HG03575 (cell line): Measurements from ENCODE around the gene MAEA.
"Not testable (repeated sequence)": the region's sequence is repeated elsewhere in the genome, so short reads cannot be mapped to it uniquely, and the experiment has no call there.

Experiments
- ATAC-seq: cut with Tn5 transposase; IDR thresholded peaks from one replicate; pipeline ENCODE4 v1.9.1; 2021; ENCODE audit not compliant: unreplicated experiment, insufficient number of reproducible peaks, low FRiP score; ENCODE audit errors: extremely low read depth

The MAEA gene

DNA sequence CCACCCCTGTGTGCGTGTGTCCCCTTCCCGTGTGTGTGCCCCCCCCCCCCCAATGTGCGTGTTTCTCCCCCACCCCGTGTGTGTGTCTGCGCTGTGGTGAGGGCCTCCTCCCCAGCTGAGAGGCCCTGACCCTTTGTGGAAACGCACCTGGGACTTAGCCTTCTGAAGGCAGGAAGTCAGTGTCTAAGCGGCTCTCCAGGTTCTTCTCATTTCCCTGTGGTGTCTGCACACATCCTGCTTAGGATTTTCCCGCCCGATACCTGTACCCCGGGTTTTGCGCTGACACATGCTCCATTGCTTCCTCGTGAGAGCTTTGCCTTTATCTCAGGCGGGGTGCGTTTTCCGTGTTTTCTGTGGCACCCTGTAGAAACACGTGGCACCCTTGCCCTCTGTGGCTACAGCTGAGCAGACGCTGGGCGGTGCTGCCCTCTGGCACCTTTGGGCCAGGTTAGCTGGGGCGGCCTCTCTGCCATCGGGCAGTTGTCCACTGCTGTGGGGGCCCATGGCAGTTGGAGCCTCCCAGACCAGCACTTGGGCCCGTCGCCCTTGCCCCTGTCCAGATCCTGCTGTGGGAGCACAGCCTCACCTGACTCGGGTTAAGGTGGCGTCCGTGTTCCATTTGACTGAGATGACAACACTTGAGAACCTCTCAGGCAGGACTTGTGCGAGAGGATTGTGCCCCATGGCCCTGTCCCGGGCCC, 26.3 kb downstream of the MAEA start:
- ATAC-seq: no peak

DNA sequence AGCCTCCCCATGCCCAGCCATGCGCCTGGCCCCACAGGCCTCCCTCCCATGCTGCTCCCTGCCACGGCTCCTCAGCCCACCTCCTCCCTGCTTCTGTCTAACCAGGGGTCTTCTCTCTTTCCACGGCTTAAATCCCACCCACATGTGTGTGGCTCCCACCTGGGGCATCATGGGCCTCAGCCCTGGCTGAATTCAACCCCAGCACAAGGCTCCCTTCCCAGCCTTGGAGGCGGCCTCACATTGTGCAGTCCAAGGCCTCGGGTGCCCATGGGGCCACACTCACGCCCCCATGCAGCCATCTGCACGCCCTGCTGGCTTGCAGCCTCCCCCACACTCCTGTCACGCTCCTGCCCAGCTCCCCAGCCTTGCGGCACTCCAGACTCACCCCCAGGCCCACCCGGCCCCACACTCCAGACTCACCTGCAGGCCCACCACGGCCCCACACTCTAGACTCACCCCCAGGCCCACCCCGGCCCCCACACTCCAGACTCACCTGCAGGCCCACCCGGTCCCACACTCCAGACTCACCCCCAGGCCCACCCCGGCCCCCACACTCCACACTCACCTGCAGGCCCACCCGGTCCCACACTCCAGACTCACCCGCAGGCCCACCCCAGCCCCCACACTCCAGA, 27.0 kb downstream of the MAEA start:
- ATAC-seq: no peak

DNA sequence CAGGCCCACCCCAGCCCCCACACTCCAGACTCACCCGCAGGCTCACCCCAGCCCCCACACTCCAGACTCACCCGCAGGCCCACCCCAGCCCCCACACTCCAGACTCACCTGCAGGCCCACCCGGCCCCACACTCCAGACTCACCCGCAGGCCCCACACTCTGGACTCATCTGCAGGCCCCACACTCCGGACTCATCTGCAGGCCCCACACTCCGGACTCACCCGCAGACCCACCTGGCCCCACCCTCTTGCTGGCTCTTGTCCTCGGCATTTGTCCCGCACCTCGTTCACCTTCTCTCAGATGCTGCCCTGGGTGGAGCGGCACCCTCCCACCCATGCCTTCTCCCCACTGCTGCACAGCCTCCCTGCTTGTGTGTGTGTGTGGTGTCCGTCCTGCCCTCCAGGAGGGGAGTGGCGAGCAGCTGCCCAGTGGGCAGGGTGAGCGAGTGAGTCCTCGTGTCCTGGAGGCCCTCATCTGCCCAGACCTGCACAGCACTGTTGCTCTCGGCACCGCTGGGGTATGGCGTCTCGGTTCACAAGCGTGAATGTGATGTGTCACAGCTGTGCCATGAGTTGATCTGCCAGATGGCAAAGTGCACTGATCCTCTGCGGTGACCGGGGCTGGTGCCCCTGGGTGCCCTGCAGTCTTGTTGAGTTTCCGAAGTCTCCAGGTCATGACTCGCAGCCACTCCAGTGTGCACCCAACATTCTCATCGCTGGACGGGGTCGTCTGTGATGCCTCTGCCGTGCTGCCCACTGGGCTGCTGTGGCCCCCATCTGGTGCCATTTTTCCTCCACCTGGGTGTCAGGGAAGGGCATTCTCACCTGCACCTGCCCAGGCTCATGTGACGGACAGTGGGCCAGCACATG, 27.7 kb downstream of the MAEA start:
- ATAC-seq: no peak

DNA sequence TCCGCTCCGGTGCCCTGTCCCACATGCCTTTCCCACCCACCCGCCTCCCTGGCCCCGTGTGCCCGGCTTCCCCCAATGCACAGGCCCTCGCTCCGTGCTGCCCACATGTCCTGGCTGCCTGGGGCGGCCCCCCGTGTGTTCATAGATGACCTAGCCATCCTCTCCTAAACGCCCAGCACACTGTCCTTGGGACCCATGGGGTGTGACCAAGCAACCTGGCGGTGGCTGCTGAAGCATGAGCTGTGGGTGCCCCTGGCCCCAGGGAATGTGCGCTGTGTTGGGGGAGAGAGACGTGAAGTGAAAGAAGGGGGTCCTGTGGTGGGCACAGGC, 28.3 kb downstream of the MAEA start:
- ATAC-seq: no peak

DNA sequence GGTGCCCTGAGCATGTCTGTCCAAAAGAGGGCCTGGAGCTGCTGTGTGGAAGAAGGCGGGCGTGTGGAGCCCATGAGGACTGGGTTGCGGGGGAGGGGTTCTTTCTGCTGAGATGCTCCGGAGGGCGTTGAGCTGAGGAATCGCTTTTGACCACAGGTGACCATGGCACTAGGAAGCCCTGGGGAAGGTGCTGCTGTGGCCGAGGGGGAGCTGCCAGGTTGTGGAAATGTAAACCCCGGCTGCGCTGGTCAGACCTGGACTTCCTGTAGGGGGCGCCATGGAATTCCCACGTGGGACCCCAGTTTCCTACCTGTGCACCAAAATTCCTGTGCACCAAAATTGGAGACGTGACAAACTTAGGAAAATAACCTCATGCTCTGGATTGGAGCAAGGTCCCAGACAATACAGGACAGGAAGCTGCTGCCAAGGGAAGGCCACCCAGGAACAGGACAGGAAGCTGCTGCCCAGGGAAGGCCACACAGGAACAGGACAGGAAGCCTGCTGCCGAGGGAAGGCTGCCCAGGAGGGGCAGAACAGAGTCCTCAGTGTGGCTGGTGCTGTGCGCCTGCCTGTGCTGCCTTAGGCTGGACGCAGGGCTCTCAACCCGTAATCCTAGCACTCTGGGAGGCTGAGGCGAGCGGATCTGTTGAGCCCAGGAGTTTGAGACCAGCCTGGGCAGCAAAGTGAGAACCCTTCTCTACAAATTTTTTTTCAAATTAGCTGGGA, 29.0 kb downstream of the MAEA start:
- no peak for ATAC-seq

DNA sequence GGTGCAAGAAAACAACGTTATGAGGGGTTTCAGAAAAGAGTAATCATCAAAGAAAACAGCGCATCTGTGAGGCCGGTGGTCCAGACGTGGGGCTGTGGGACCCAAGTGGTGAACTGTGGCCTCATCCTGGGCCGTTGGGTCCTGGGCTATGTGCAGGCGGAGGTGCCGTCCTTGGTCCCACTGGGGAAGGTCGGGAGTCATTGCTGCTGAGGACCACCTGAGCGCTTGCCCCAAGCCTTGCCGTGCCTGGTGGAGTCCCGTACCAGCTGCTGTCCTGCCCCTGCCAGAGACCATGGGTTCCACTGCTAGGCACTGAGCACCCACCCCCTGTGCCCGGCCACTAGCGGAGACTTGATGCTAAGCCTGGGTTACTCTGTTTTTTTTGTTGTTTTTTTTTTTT, 31.8 kb downstream of the MAEA start:
- no peak for ATAC-seq

DNA sequence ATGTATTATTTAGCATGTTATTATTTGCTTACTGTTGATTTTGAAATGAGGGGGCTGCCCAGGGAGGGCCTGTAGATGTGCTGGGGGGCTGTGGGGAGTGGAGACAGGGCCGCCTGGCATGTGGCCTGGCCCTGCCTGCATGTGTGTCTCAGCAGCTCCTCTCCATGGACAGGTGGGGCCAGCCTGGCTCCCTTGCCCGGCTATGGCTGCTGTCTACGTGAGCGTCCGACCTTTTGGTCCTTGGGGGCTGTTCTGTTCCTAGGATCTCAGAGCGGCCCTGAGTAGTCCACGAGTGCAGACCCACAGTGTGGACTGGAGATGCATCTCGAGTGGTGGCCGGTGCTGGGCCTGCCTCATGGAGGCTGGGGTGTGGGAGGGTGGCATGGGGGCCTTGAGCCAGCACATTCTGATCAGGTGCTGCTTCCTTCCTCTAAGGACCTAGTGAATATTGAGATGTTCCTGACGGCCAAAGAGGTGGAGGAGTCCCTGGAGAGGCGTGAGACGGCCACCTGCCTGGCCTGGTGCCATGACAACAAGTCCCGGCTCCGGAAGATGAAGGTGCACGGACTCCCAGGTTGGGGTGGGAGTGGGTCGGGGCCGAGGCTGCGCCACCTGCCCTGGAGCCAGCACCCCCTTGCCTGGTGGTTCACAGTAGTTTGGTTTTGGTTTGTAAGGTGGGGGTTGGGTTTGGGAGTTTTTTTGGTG, 32.4 kb downstream of the MAEA start:
- ATAC-seq: no peak

DNA sequence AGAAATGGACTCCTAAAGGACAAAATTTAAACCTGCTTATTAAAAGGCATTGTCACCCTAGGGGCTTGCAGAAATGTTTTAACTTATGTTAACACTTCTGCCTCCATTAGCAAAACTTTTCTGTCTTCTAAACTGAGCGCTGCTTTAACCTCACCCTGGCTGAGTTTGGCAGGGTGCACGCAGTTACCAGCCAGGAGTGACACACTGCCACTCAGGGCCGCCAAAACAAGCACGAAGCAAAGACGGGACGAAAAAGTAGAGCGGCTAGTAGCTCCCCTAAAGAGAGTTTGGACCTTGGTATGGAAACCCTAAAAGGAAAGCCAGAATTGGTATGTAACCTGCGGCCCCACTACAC, 33.6 kb downstream of the MAEA start:
- no peak for ATAC-seq

DNA sequence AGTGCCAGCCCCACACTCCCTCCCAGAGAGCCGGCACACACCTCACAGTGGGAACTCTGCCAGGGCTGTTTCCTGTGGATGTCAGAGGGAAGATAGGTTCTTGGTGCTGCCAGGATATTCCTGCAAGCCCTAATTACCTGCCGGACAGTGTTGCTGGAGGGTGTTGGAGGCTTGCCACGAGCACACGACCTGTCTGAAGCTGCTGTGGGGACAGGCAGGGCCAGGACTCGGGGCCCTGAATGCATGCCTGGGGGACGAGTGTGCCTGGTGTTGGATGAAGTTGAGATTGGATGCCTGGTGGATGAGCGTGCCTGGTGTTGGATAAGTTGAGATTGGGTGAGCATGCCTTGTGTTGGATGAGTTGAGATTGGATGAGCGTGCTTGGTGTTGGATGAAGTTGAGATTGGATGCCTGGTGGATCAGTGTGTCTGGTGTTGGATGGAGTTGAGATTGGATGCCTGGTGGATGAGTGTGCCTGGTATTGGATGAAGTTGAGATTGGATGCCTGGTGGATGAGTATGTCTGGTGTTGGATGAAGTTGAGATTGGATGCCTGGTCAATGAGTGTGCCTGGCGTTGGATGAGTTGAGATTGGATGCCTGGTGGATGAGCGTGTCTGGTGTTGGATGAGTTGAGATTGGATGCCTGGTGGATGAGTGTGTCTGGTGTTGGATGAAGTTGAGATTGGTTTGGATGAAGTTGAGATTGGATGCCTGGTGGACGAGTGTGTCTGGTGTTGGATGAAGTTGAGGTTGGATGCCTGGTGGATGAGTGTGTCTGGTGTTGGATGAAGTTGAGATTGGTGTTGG, 34.1 kb downstream of the MAEA start:
- ATAC-seq: no peak

DNA sequence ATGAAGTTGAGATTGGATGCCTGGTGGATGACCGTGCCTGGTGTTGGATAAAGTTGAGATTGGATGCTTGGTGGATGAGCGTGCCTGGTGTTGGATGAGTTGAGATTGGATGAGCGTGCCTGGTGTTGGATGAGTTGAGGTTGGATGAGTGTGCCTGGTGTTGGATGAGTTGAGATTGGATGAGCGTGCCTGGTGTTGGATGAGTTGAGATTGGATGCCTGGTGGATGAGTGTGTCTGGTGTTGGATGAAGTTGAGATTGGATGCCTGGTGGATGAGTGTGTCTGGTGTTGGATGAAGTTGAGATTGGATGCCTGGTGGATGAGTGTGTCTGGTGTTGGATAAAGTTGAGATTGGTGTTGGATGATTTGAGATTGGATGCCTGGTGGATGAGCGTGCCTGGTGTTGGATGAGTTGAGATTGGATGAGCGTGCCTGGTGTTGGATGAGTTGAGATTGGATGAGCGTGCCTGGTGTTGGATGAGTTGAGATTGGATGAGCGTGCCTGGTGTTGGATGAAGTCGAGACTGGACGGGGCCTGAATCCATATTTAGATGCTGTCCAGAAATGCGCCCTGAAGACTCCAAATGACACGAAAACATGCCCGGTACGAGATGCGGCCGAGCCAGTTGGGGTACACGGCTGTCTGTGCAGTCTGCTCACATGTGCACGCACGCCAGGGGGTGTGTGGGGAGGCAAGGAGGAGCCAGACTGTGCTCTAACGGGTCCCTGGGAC, 34.9 kb downstream of the MAEA start:
- ATAC-seq: not testable (repeated sequence)

DNA sequence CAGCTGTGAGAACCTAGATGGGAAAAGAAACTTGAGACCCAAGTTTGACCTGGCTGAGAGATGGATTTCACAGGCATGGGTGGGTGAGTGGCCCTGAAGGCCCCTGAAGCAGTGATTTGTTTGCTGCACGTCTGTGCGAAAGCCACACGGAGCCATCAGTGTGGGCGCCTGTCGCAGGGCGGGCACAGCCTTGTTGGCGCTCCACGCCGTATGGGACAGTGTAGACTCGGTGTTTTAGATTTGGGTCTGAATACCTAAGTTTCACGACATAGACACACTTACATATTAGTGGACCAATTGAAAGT, 35.4 kb downstream of the MAEA start:
- no peak for ATAC-seq

DNA sequence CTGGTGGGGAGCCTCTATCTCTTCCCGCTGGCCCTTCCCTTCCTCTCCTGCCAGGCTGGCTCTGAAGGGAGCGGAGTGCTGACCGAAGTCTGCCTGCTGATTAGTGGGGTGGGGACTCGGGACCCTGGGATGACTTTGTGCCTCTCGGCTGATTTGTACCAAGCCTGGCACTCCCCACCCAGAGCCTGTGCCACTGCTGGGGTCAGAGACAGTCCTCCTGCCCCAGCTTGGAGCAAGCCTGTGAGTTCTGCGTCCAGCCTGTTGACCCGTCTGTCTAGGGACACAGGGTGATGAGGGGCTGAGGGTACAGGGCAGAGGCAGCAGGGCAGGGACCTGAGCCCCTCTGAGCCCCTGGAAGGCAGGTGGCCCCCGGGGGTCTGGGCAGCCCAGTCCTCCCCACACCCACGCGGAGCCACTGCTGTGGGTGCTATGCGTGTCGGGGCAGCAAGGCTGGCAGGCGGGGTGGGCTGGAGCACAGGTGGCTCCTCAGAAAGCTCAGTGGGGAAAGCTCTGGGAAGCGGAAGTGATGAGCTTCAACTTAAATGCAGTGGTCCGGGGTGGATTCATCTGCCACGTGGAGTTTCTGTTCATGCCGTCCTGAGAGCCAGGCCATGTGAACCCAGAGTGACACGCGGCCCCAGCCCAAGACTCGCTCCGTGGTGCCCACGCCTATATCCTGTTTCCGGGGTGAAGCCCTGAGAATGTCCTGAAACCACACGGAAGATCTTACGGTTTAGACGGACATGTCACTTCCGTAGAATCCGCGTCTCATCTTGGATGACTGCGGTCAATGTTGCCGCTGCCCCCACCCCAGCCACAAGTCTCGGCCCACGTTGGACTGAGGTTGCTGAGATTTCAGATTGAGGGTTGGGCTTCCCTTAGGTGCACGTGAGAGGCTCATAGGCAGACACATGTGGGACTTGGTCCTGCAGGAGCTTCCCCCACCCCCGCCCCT, 36.3 kb downstream of the MAEA start:
- no peak for ATAC-seq

DNA sequence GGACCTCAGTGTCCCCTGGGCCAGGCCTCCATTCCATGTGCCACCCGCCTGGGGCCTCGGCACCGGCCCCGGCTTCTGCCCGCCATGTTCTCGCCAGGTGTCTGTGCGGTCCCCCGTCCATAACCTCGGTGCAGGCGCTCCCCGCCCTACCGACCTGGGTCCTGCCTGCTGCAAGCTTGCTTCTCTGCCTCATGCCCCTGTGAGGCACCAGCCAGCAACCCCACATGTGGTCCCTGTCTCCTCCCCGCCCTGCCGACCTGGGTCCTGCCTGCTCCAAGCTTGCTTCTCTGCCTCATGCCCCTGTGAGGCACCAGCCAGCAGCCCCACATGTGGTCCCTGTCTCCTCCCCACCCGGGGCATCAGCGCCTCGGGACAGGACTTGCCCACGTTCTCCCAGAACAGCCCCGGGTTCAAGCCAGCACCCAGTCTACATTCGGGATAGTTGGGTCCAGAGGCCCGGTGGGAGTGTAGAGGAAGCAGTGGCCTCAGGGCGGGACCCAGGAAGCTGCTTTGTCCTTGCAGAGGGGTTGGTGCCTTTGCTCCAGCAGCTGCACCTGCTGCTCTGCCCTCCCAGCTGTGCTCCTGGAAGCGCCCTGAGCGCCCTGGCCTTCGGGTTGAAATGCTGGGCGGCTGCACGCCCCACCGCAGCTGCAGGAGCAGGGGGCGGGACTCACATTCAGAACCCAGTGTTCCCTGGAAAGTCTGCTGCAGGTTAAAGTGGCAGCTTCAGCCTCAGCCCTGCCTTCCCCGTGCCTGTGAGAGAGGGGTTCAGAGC, 37.2 kb downstream of the MAEA start:
- ATAC-seq: no peak

DNA sequence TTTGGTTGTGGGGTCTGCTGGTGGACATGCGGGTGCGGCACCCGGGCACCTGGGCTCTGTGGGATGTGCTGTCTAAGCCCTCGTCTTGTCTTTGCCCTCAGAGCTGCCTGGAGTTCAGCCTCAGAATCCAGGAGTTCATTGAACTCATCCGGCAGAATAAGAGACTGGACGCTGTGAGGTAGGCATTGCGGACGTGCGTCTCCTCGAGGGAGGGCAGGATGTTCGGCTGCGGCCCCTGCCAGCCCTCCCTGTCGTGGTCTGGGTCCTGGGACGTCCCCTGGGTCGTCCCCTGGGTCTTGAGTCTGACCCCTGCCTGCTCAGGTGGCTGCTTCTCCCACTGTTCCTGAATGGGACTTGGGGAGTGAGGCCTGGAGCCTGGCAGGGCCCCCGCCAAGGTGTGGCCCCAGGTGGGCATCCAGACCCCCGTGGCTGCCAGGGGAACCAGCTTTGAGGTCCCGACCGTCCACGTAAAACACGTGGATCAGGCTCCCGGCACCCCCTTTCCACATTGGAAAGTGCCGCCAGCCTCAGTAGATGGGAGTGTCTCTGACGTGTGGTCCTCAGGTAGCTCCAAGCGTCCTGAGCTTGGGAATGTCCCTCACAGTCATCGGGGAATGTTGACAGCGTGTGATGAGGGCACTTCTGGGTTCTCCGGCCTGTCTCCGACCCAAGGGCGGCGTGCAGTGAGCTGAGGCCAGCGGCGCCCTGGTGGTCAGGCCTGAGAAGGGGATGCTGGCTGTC, 38.0 kb downstream of the MAEA start:
- ATAC-seq: no peak

DNA sequence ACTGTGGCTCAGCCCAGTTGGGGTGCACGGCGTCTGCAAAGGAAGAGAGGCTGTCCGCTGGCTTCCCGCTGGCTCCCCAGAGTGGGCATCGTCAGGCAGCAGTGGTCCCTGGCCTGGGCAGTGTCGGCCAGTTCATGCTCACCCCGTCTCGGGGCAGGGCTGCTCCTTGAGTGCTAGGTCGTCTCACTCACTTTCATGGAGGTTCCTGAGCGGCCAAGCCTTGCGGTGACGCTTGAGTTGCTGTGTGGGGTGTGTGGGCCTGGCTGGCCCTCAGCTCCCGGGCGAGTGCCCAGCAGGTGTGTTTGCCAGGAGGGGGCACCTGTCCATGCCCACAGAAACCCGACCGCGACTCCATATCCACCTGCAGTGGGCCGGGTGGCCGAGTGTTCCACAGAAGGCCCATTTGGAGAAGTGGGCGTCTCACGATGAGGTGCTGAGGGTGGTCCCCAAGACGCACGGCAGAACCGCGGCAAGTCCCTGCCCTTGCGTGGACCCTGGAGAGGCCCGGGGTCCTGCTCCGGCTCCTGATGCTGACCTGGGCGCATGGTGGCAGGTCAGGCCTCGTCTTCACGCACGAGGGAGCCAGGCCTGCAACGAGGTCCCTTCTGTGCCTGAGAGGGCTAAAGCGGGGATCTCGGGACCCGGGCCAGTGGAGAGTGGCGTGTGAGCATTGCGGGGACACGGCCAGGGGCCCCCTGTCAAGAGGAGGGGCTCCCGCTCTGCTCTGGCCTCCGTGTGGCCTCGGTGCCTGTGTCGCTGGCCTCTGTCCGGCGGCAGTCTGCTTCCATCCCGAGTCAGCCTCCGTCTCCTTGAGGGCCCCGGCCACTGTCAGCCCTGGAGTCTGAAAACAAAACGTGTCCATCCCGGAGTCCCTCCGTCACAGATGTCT, 38.8 kb downstream of the MAEA start:
- ATAC-seq: no peak
